ENCODE results near the gene ZNF483.
"Not testable (repeated sequence)": the region's sequence is repeated elsewhere in the genome, so short reads cannot be mapped to it uniquely, and the experiment has no call there.

ZNF483 gene

DNA sequence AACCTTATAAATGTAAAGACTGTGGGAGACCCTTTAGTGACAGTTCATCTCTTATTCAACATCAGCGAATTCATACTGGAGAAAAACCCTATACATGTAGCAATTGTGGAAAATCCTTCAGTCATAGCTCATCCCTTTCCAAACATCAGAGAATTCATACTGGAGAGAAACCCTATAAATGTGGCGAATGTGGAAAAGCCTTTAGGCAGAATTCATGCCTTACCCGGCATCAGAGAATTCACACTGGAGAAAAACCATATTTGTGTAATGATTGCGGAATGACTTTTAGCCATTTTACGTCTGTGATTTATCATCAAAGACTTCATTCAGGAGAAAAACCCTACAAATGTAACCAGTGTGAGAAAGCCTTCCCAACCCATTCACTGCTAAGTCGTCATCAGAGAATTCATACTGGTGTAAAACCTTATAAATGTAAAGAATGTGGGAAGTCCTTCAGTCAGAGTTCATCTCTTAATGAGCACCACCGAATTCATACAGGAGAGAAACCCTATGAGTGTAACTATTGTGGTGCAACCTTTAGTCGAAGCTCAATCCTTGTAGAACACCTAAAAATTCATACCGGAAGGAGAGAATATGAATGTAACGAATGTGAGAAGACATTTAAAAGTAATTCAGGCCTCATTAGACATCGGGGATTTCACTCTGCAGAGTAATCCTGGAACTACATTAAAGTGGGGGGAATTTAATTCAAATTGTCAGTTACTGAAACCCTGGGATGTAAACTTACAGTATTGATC lies 17.7 kb downstream of the ZNF483 start:
- no peak for DNase-seq (ENCODE audit: low read depth in 2 of 2, low spot score in 1 of 2)

DNA sequence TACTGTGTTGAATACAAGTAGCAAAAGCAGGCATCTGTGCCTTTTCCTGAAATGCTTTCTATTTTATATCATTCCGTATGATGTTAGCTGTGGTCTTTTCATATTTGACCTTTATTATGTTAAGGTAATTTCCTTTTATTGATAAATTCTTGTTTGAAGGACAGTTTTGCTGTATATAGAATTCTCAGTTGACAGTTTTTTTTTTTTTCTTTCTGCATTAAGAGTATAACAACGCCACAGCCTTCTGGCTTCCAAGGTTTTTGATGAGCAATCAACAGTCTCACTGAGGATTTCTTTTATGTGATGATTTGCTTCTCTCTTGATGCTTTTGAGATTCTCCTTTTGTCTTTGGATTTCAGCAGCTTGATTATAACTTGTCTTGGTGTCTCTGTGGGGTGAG lies 23.6 kb downstream of the ZNF483 start:
- no peak for DNase-seq (ENCODE audit: low read depth in 2 of 2, low spot score in 1 of 2)

DNA sequence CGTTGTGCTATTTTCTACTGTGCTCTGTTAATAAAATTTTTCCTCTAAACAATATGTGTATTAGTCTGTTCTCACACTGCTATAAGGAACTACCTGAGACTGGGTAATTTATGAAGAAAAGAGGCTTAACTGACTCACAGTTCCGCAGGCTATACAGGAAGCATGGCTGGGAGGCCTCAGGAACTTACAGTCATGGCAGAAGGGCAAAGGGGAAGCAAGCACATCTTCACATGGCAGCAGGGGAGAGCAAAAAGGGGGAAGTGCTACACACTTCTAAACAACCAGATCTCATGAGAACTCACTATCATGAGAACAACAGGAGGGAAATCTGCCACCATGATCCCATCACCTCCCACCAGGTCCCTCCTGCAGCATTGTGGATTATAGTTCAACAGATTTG lies 30.4 kb downstream of the ZNF483 start:
- DNase-seq (ENCODE audit: low read depth in 2 of 2, low spot score in 1 of 2) = not testable (repeated sequence)

DNA sequence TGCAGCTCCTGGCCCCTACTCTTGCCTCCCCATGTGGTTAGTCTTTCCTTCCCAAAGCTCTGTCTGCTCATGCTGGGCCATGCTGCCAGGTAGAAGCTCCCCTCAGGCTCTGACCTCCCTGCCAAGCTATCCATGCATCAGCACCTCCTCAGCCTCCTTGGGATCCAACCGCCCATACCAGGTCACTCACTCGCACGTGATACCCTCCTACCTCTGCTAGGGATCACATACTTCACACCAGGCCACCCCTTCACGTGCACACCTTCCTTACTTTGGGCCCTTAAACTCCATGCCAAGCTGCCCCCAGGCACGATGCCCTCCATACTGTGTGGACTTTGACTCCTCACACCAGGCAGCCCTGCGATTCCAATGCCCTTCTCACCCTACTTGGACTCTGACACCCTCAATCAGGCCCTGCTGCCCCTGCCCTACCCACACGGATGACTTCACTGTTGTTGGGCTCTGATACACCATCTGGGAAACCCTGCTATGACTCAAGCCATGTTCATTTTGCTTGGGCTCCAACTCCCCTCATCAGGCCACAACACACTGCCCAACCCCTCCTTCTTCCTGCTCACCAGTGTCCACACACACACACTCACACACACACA lies 34.1 kb downstream of the ZNF483 start:
- no peak for DNase-seq (ENCODE audit: low read depth in 2 of 2, low spot score in 1 of 2)

DNA sequence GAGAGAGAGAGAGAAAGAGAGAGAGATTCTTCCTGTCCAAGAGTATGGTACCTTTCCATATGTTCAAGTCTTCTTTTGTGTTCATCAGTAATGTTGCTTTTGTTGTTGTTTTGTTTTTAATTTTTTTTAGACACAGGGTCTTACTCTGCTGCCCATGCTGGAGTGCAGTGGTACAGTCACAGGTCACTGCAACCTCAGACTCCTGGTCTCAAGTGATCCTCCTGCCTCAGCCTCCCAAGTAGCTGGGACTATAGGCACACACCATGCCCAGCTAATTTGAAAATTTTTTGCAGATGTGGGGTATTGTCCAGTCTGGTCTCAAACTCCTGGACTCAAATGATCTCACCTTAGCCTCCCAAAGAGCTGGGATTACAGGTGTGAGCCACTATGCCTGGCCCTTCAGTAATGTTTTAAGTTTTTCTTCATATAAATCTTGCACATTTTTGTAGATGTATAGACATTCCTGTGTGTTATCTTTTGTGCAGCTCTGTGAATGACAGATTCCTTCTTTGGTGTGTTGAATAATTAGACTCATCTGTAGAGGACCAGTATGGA lies 36.3 kb downstream of the ZNF483 start:
- no peak for DNase-seq (ENCODE audit: low read depth in 2 of 2, low spot score in 1 of 2)

DNA sequence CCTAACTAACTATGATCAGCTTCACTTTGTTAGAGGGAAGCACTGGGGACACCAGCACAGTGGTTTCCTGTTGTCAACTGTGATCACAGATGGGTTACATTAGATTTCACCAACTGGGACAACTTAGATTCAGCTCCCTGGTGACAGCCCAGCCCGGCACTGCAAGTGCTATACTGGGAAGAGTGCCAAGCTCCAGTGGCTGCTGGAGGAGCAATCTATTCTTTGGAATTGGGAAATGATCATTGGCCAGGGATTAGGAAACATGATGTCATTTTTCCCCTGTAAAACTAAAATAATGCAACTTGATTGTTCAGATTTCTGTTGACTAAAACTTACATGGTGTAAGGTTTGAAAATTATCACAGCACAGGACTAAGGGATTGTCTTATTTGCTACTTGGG lies 41.3 kb downstream of the ZNF483 start:
- DNase-seq (ENCODE audit: low read depth in 2 of 2, low spot score in 1 of 2) = no peak

DNA sequence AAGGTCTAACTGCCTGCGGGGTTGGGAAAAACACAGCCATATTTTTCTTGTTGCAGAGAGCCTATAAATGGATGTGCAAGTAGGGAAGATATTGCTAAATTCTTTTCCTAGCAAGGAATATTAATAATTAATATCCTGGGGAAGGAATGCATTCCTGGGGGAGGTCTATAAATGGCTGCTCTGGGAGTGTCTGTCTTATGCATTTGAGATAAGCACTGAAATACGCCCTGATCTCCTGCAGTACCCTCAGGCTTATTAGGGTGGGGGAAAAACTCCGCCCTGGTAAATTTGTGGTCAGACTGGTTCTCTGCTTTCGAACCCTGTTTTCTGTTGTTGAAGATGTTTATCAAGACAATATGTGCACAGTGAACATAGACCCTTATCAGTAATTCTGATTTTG lies 43.1 kb downstream of the ZNF483 start:
- not testable (repeated sequence) for DNase-seq (ENCODE audit: low read depth in 2 of 2, low spot score in 1 of 2)

DNA sequence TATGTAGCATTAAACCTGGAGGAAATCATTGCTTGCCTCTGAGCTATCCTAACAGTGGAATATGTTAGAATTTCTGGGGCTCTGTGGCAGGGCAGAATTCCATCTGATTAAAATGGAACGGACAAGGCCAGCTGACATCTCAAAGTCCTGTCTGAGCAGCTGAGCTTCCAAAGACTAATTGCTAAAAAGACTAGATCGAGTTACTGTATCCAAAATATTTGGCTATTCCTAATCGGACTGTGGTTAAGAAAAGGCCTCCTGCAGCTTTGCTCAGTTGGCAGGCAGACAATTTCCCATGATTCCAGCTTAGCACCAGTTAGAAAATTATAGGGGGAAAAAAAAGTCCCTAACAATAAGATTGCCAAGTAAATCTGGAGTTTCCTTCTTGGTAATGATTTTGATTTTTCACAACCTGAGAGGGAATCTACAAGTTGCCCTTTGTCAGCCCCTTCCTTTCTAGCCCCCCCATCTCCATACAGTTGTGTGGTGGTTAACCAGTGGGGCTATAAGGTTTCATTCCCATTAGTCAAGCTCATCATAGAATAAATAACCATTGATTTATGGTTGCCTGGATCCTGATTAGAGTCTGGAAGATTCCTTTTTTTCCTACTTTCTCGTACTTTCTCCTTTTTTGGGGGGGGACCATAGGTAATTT lies 48.1 kb downstream of the ZNF483 start:
- DNase-seq (ENCODE audit: low read depth in 2 of 2, low spot score in 1 of 2) = no peak

DNA sequence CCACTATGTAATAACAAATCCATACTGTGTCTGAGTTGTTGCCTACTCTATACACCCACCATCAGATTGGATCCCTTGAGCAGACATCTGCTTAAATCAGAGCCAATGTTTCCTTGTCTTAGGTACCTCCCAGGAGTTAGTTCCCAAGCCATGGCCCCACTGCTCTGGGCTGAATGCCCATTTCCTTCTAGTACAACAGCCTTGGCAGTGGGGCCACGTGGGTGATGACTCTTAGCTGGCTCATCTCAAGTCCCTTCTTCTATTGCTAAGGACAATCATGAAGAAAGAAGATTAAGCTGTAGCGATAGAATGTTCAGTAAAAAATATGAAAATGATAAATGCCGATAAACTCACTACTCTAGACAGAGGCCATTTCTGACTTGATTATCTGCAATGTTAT lies 57.9 kb downstream of the ZNF483 start:
- DNase-seq (ENCODE audit: low read depth in 2 of 2, low spot score in 1 of 2) = no peak

DNA sequence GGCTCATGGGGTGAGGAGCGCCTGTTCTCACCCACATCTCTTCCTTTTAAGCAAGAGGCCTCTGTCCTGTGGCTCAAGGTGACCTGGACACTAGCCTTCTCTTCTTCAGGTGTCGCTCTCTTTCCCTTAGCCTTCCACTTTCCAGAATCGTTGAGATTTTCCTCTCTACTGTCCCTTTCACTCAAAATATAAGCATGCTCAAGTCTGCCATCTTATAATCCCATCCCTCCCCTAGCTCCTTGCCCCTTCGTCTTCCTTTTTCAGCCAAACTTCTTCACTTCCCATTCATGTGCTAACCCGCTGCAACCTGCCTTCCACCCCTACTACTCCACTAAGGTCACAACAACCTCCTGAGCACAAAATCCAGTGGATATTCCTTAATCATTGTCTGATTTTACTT lies 61.4 kb downstream of the ZNF483 start:
- DNase-seq (ENCODE audit: low read depth in 2 of 2, low spot score in 1 of 2) = no peak

DNA sequence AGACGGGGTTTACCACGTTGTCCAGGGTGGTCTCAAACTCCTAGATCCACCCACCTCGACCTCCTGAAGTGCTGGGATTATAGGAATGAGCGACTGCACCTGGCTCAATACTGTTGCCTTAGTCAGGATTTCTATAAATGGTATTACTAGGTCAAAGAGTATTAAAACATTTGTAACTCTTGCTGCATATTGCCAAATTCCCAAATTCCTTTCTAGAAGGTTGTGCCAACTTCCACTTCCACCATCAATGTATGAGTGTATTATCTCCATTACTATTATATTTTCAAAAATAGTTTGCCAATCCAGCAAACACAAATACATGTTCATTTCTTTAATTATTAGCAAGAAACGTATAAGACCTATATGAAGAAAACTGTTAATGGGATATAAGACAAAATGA lies 63.9 kb downstream of the ZNF483 start:
- DNase-seq (ENCODE audit: low read depth in 2 of 2, low spot score in 1 of 2) = no peak

DNA sequence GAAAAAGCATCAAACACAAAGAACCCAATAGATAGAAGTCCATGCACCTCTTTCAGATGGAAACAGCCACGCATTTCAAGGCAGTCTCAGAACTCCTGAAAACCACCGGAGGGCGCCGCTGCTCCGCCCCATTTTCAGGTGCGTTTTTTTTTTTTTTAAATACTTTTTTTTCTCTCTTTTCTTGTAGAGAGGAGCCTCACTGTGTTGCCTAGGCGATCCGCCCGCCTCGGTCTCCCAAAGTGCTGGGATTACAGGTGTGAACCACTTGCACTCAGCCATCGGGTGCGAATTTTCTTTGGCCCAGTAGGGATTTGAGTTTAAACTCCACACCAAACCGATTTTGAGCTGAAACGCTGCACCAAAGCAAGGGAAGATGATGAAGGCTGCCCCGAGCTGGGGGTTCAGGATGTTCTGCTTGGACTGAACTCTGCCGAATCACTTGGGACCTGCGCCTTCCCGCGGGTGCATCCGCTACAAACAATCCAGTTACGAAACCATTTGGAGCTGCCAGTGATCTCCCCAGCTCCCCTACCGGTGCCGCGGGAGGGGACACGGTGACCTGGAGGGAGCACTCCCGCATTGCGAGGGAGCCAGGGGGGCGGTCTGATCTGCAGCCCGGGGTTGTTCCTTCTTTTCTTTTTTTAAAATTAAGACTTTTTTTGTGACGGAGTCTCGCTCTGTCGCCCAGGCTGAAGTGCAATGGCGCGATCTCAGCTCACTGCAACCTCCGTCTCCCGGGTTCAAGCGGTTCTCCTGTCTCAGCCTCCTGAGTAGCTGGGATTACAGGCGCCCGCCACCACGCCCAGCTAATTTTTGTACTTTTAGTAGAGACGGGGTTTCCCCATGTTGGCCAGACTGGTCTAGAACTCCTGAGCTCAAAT lies 73.1 kb downstream of the ZNF483 start:
- peak in 1 of 2 donors; percentile 5 for DNase-seq (ENCODE audit: low read depth in 2 of 2, low spot score in 1 of 2)

DNA sequence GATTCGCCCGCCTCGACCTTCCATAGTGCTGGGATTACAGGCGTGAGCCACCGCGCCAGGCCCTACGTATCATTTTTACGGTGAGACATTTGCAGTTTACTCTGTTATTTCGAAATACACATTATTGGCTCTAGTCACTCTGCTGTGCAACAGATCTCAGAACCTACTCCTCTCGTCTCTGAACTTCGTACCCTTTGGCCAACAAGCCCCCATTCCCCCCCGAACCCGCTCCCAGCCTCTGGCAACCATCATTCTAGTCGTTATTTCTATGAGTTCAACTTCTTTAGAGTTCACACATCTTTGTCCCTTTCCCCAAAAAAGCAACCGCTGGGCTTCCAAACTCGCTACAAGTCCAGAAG lies 73.7 kb downstream of the ZNF483 start:
- no peak for DNase-seq (ENCODE audit: low read depth in 2 of 2, low spot score in 1 of 2)

DNA sequence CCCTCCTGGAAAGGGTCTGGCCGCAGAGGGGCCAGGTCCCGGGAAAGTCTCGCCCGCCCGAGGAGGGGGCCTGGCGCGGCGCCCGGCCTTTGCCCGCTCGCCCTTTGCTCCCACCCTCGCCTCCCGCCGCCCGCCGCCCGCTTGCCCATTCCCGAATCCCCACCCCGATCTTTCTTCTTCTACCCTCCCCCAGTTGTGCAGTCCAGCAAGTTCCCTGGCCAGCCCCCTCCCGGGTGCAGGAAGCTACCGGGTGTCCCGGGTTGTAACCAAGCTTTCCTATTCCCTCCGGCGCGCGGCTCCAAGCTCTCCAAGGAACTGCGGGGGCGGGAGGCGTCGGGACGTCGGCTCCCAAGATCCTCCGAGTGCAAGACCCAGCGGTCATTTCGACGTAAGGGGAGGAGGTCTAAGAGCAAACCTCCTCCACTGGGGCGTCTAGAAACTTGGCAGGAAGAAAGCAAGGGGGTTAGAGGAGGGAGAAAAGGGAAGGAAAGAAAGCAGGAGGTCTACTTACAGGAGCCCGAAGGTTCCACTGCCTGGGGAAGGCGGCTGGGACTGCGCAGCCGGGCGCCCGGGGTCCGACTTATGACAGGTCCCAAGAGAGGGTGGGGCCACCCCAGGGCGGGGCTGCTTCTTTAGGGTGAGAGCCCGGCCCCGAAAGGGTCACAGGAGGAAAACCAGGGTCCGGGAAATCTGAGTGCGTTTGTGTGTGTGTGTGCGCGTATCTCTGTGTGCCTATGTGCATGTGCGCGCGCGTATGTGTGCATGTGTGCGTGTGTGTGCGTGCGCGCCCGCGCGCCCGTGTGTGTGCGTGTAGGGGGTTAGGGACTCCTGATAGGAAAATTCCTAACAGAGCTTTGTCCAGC lies 74.3 kb downstream of the ZNF483 start, which contains the start of gene PTGR1:
Gene PTGR1, minus strand, starts transcription at position 556 of the 863 bp plus-strand sequence. CDS start 2,225 bp downstream, outside the sequence.
- no peak for DNase-seq (ENCODE audit: low read depth in 2 of 2, low spot score in 1 of 2)

DNA sequence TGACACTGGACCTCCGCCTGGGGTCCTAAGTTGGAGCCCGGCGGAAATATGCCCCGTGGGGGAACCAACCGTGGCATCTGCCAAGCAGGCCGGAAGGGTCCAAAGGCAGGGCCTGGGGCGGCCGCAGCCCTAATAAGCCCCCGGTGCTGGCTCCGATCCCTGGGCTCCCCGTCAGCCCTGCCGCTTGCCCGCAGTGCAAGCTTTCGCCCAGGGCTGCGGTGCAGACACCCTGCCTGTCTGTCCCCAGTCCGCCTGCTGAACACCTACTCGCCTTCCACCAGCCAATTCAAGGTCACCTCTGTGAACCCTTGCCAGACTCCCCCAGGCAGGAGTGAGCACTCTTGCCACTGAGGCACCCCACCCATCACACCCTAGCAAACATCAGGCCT lies 75.0 kb downstream of the ZNF483 start:
- DNase-seq (ENCODE audit: low read depth in 2 of 2, low spot score in 1 of 2) = no peak

DNA sequence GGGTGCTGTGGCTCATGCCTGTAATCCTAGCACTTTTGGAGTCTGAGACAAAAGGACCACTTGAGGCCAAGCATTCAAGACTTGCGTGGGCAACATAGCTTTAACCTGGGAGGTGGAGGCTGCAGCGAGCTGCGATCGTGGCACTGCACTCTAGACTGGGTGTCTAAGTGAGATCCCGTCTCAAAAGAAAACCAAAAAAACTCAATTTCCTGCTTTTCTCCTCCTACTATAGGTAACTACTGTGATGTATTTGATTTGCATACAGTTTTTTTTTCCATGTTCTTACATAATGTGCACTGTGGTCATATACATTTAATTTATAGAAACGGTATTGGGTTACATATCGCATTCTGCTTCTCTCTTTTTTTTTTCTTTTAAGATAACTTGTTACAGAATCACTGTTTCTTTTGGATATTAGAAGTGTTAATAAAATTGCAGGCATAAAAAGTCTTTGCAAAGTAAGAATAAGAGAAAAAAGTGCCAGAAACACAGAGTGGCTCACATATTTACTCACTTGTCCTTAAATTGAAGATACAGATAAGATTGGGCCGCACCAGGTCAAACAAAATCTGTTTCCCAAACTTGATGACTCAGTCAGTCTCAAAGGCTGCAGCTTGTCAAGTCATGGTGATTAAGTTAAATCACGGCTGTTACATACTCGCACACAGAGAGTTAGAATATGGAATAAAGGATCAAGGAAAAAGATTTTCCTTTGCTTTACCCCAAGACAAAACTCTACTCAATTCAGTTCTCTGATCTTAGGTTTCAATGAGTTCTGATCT lies 76.4 kb downstream of the ZNF483 start:
- DNase-seq (ENCODE audit: low read depth in 2 of 2, low spot score in 1 of 2) = no peak

DNA sequence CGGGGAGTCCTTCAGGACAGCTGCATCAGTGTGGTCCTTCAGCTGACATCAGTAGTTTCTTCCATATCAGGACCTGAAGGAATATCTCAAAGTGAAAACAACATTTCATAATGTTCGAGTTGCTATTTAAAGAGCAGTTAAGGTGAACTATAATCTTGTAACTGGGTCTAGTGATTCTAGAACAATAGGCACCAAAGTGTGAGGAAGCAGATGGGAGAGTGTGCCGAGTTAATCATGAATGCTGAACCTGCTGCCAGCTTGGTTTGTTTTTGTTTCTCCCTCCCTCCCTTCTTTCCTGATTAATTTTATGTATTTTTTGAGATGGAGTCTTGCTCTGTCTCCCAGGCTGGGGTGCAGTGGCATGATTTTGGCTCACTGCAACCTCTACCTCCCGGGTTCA lies 78.1 kb downstream of the ZNF483 start:
- no peak for DNase-seq (ENCODE audit: low read depth in 2 of 2, low spot score in 1 of 2)

DNA sequence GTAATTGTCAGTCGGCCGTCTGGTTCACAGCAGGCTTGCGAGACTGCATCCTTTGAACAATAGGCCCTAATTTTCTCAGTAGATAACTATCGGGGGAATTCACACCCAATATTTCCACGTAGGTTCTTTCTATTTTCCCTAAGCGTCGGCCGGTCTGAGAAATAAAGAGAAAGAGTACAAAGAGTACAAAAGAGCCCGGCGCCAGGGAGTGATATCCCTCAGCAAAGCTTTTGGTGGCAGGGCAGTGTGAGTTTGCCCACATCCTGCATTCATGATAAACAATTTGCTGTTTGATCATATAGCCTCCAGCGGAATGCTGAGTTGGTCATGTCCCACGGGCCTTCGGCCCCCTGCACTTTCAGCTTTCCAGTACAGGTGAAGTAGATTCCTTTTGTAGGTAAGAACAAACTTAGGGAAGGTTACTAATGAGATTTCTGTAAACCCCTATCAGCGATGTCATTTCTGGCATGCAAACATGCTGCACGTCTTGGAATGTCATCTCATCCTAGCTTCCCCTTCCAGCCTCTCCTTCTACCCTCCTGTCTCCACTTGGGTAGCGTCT lies 79.2 kb downstream of the ZNF483 start:
- DNase-seq (ENCODE audit: low read depth in 2 of 2, low spot score in 1 of 2) = no peak

DNA sequence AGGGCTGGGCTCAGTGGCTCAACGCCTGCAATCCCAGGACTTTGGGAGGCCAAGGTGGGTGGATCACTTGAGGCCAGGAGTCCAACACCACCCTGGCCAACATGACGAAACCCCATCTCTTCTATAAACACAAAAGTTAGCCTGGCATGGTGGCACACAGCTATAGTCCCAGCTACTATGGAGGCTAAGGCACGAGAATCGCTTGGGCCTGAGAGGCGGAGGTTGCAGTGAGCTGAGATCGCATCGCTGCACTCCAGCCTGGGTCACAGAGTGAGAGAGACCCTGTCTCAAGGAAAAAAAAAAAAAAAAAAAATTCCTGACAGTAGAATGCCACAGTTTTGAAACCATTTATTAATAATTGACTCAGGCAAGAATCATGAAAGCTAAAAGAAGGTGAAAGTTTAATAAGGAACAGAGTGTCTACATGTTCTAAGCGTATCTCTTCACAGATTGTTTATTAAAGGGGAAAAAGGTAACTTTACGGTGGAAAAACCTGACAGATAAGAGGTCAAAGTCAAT lies 80.1 kb downstream of the ZNF483 start:
- DNase-seq (ENCODE audit: low read depth in 2 of 2, low spot score in 1 of 2) = no peak
